NOMO-1 treated with DMSO at 0.1 percent for 48 hours (cell line): Measurements from ENCODE around the gene SLC35B1.
"Not testable (repeated sequence)": the region's sequence is repeated elsewhere in the genome, so short reads cannot be mapped to it uniquely, and the experiment has no call there.

Experiments used
- DNase-seq: peaks from one replicate; lab custom pipeline; 2025; ENCODE audit not compliant: unreplicated experiment; lab: John Stamatoyannopoulos, UW

The SLC35B1 gene

DNA sequence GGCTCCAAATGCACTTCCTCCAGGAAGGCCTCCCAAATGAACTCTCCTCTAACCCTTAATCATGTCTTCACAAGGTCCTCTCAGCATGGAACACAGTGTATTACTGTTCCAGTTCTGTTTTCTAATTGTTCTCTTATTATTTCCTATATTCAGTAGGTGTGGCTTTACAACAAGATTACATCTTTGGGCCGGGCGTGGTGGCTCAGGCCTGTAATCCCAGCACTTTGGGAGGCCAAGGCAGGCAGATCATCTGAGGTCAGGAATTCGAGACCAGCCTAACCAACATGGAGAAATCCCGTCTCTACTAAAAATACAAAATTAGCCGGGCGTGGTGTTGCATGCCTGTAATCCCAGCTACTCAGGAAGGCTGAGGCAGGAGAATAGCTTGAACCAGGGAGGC lies 34.1 kb downstream of the SLC35B1 start:
- not testable (repeated sequence) for DNase-seq

DNA sequence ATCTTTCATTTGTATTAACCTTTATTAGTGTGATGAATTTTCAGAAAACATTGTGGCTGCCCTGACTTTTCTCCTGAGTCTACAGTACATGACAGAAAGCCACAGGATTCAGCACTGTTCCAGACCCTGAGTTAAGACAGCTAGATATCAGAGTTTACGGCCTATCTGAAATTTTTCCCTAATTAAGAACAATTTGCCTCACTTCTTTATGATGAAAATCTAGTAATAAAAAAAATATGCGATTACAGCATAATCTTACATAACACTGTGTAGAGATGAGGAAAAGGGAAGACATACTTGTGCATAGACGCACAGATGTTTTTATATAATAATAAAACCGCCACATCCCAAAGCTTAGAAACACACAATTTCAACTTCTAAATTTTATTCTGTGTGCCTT lies 37.1 kb downstream of the SLC35B1 start:
- DNase-seq = no peak

DNA sequence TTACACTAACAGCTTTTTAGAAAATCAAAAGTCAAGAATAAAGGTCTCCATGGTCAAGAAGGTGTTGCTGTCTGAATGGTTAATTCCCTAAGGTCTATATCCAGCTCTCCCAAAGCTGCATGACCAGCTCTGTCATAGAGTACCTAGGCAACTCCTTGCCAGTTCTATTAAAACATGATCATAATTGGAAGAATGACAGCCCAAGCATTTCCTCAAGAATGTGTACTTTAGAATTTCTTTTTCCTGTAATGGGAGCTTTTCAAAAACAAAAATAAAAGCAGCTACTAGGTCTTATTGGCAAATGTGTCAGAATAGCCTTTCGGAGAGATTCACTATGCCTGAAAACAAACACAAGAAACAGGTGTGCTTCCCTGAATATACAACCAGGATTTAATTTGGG lies 37.8 kb downstream of the SLC35B1 start:
- no peak for DNase-seq

DNA sequence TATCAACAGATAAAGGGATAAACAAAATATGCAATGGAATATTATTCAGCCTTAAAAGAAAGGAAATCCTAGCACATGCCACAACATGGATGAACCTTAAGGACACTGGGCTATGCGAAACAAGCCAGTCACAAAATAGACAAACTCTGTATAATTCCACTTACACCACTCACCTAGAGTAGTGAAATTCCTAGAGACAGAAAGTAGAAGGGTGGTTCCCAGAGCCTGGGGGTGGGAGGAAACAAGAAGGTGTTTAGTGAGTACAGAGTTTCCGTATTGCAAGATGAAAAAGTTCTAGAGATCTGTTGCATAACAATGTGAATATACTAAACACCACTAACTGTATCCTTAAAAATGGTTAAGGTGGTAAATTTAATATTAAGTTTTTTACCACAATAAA lies 39.9 kb downstream of the SLC35B1 start:
- no peak for DNase-seq

DNA sequence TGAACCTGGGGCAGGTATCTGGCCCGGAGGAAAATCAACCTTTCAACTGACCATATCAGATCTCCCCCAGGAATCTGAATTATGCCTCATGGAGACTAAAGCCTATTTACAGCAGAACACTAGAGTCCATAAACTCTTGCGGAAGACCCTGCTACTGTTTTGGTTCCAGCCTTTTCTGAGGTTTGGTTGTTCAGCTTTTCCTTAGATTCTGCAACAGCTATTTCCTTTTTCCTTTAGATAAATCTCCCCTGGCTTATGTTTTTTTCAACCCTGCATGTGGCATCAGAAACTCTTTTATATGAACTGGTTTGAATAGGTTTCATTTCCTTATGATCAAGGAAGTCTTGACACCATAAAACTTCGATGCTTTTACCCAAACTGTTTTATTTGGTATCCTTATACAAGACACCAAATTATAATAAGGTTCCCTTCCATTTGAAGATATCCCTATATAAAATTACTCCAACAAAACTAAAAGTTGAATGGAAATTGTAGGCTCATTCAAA lies 43.0 kb downstream of the SLC35B1 start:
- peak; percentile 6 for DNase-seq

DNA sequence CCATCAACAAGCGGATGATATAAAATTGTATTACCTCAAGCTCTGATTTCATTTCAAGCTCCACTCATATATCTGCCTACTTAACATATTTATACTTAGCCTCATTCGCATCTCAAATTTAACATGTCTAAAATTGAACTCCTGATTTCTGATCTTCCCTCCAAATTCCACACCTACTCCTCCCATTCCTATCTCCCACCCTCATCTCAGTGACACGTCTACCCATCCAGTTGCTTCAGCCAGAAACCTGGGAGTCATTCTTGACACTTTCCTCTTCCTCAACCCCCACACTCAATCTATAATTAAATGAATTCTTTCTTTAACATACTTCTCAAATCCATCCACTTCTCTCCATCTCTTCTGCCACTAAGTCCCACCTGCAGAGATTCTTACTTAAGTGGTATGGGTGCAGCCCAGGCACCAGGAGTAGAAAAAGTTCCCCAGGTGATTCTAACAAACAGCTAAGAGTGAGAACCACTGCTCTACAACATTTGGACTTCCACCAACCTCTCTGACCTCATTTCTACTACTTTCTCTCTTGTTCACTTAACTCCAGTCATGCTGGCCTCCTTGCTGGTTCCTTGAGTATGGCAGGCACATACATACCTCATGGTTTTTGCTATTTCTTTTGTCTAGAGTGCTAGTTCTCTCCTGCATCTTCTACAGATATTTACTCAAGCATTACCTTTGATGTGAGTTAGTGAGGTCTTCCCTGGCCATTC lies 47.9 kb downstream of the SLC35B1 start:
- no peak for DNase-seq

DNA sequence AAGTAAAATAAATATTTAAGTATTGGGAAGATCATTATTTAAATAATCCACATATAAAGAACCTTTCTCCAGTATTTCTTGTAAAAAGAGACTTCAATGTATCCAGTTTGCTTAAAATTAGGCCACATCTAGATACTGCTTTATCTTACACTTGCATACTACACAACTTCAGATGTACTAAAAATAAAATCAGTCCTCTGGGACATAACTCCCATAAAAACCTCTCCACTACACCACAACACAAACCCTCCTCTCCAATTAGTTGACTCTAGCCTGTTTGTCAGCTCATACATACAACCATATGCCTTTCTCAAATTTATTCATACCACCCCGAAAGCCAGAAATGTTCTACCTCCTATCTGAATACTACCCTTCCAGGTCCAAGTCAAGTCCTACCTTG lies 51.5 kb downstream of the SLC35B1 start:
- DNase-seq = no peak
